GM13977 (cell line): ENCODE data around the gene OR9Q1.

Source experiments
- DNase-seq: peaks from one replicate; pipeline ENCODE4 v3.0.0; 2012; ENCODE audit warnings: low spot score
- in situ Hi-C: fragments of 300-500 bp; cut with MboI; formaldehyde crosslinking; loops from one replicate; pipeline ENCODE4 v1.12.0; 2022; ENCODE audit warnings: low sequenced_read_pairs, low pct_unique_long_range_greater_than_20kb, mixed read lengths, inconsistent platforms; ENCODE audit not compliant: unreplicated experiment
- TF ChIP-seq, protein P1 (sequence below): IDR thresholded peaks from 2 replicates; pipeline ENCODE4 v1.5.1; 2012; ENCODE audit warnings: mild to moderate bottlenecking, control low read depth; ENCODE audit not compliant: insufficient read depth; ENCODE audit errors: extremely low read depth, missing control alignments

Gene OR9Q1

DNA sequence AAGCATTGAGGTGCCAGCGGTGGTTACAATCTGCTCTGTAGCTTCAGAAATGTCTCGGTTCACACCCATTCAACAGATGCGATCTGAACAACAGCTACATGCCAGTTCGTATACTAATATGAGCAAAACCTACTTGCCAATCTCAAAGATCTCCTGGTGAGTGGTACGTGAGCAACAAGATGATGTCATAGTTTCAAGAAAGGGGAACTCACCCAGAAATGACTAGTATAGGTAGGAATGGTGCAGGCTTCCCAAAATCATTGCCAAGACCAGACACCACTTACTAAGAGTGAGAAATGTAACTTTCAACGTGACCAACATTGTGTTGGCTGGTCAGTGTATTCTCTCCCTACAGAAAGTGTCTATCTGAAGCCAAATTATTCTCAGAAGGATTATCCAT, 38.1 kb downstream of the OR9Q1 start:
- in situ Hi-C loops = no loop called here
- TF ChIP-seq, protein P1, sequence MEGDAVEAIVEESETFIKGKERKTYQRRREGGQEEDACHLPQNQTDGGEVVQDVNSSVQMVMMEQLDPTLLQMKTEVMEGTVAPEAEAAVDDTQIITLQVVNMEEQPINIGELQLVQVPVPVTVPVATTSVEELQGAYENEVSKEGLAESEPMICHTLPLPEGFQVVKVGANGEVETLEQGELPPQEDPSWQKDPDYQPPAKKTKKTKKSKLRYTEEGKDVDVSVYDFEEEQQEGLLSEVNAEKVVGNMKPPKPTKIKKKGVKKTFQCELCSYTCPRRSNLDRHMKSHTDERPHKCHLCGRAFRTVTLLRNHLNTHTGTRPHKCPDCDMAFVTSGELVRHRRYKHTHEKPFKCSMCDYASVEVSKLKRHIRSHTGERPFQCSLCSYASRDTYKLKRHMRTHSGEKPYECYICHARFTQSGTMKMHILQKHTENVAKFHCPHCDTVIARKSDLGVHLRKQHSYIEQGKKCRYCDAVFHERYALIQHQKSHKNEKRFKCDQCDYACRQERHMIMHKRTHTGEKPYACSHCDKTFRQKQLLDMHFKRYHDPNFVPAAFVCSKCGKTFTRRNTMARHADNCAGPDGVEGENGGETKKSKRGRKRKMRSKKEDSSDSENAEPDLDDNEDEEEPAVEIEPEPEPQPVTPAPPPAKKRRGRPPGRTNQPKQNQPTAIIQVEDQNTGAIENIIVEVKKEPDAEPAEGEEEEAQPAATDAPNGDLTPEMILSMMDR = no peak
- DNase-seq = no peak

DNA sequence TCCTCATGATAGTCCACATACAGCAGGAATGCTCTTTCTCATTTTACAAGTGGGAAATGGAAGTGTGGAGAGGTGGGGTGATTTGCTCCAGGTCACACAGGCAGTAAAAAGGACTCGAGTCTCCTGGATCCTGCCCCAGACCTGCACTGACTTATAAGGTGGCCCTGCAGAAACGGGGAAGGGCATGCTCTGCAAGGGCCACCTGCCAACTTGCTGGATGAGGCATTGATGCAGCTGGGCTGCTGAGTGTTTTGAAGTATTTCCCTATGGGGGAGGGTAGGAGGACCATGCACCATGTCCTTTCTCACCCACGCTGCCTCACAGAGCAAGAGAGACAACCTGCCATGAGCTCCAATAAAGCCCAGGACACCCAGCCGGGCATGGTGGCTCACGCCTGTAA, 44.0 kb downstream of the OR9Q1 start:
- DNase-seq = no peak
- in situ Hi-C loops = no loop called here
- TF ChIP-seq, protein P1 = no peak

DNA sequence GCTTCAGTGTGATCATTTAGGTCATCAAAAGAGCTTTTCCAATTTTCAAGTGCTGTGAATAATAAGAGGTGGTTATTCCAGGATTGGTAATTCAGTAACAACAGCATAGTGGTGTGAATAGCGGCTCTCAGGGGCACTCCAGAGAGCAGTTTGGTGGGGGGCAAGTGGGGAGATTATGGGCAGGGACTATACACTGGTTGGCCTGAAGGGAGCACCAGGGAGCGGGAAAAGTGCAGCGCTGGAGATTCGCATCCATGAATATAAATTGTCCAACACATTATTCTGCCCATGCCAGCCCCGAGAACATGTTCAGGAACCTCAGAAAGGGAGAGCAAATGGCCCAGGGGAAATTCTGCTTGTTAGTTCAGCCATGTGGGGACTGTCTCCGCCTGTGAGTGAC, 45.0 kb downstream of the OR9Q1 start:
- TF ChIP-seq, protein P1 = no peak
- in situ Hi-C loops = no loop called here
- DNase-seq = no peak

DNA sequence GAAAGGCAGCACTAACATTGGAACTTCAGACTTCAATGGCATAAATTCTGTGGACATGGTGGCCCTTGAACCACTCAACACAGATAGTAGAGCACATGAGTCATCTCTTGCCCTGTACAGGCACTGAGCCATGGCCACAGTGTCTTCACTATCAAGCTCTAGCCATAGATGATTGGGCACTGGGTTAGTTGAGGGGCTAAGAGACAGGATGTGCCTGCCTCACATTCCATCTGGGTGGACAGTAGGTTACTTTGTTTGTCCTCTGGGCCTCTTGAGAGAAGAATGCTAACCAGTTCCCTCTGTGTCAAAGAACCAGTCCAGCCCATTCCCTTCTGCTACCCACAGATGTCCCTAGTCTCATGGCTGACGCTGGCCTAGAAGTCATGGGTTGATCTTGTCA, 46.9 kb downstream of the OR9Q1 start:
- DNase-seq = no peak
- in situ Hi-C loops = no loop called here
- TF ChIP-seq, protein P1 = no peak

DNA sequence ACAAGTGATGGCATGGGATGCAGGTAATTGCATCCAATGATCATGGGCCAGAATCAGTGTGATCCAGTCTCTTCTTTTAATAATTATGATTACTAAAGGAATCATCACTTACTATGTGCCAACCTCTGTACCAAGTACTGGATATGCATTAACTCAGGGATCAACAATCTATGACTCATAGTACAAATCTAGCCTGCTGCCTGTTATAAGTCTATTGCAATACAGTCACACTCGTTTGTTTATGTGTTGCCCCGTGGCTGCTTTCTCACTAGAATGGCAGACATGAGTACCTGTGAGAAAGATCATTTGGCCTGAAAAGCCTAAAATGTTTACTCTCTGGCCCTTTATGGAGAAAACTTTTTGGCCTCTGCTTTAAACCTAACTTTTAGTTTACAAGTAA, 52.1 kb downstream of the OR9Q1 start:
- TF ChIP-seq, protein P1 = no peak
- DNase-seq = no peak
- in situ Hi-C loops = no loop called here

DNA sequence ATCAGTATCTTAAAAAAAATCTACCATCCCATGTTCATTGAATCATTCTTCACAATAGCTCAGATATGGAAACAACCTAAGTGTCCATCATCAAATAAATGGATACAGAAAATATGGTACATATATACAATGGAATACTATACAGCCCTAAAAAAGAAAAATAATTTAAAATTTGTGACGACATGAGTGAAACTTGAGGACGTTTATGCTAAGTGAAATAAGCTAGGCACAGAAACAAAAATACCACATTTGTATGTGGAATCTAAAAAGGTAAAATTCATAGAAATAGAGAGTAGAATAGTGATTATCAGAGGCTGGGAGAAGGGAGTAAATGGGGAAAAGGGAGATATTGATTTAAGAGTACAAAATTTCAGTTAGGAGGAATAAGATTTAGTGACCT, 62.8 kb downstream of the OR9Q1 start:
- DNase-seq = no peak
- TF ChIP-seq, protein P1 = no peak
- in situ Hi-C loops = no loop called here

DNA sequence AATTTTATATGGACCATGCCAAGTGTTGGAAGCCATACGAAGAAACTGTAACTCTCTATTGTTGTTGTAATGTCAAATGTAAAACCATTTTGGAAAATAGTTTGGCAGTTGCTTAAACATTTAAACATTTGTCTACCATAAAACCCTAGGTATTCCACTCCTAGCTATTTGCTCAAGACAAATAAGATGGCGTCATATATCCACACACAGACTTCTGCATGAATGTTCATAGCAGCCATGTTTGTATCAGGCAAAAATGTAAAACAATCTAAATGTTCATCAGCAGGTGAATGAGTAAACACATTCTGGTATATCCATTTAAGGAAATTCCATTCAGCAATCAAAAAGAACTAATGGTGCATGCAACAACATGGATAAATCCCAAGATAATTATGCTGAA, 73.8 kb downstream of the OR9Q1 start:
- in situ Hi-C loops = no loop called here
- DNase-seq = no peak
- TF ChIP-seq, protein P1 = no peak
